ENCODE measurements around the gene MOCS3.

Gene MOCS3

DNA sequence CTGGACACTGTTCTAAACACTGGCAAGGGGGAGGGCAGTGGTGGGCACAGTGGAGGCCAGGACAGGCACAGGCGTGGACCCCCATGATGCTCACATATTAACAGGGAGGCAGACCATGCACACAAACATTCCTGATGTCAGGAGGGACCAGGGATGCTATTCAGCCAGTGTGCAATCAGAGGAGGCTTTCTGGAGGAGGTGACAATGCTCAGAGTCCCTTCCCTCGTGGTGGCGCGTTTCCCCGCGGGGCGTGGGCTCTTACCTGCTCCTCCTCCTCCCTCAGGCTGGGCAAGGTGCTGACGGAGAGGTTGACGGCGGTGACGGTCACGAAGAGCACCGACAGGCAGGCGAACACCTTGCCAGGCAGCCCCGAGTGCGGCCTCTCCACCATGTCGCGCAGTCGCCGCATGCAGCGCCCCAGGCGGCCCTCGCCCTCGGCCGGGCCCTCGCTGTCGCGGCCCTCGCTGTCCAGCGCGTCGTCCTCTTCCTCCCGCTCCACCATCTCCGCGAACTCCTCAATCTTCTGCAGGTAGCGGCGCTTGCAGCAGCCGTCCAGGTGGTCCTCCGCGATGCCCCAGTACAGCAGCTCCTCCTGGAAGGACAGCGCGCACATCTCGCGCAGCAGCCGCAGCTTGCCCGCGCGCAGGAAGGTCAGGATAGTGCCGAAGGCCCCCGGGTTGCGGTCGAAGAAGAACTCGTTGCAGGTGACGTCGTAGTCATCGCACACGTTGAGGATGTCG, 50.9 kb downstream of the MOCS3 start:
- DNase-seq (ENCODE audit: low read depth): no peak
- TF ChIP-seq, protein P1, sequence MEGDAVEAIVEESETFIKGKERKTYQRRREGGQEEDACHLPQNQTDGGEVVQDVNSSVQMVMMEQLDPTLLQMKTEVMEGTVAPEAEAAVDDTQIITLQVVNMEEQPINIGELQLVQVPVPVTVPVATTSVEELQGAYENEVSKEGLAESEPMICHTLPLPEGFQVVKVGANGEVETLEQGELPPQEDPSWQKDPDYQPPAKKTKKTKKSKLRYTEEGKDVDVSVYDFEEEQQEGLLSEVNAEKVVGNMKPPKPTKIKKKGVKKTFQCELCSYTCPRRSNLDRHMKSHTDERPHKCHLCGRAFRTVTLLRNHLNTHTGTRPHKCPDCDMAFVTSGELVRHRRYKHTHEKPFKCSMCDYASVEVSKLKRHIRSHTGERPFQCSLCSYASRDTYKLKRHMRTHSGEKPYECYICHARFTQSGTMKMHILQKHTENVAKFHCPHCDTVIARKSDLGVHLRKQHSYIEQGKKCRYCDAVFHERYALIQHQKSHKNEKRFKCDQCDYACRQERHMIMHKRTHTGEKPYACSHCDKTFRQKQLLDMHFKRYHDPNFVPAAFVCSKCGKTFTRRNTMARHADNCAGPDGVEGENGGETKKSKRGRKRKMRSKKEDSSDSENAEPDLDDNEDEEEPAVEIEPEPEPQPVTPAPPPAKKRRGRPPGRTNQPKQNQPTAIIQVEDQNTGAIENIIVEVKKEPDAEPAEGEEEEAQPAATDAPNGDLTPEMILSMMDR (IDR thresholded peaks at IDR 0.05; ENCODE audit: control insufficient read depth, extremely low read depth, insufficient read depth): no peak
- H3K4me3 ChIP-seq (ENCODE audit: low read depth, low read length): no peak overlapping the region

DNA sequence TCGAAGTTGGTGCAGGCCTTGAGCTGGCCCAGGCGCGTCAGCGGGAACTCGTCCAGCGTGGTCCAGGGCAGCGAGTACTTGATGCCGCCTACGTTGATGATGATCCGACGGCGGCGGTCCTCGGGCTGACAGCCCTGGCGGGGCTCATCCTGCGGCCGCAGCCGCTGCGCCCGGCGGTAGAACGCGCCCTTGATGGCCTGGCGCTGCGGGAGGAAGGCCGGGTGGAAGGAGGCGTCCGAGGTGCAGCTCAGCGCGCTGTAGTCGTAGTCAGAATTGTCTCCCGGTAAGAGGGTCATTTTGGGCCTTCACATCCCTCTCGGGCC, 51.4 kb downstream of the MOCS3 start:
- no peak for DNase-seq (ENCODE audit: low read depth)
- no peak overlapping the region for H3K4me3 ChIP-seq (ENCODE audit: low read depth, low read length)
- TF ChIP-seq, protein P1 (IDR thresholded peaks at IDR 0.05; ENCODE audit: control insufficient read depth, extremely low read depth, insufficient read depth): no peak

DNA sequence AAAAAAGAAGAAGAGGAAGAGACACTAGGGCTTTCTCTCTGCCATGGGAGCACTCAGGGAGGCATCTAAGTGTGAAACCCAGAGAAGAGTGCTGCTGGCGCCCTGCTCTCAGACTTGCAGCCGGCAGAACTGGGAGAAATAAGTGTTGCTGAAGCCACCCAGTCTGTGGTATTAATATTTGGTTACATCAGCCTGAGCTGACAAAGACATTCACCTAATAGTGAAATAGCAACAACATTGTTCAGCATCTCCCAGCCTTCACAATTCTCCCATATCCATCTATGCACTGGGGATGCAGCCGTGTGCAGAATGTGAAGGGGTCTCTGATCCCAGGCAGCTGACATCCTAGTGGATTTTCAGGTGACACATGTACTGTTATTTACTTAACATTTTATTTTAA, 52.3 kb downstream of the MOCS3 start:
- H3K4me3 ChIP-seq (ENCODE audit: low read depth, low read length): no peak overlapping the region
- DNase-seq (ENCODE audit: low read depth): no peak
- TF ChIP-seq, protein P1 (IDR thresholded peaks at IDR 0.05; ENCODE audit: control insufficient read depth, extremely low read depth, insufficient read depth): no peak

DNA sequence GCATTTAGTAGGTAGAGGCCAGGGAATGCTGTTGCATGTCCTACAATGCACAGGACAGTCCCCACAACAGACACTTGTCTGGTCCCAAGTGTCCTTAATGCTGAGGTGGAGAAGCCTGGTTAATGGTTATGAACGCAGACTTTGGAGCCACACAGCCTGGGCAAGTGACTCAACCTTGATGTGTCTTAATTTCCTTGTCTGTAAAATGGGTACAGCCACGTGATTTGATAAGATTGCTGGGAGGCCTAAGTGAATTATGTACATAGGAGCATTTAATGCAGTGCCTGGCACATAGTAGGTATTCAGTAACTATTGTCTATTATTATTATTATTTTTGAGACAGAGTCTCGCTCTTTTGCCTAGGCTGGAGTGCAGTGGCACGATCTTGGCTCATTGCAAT, 52.9 kb downstream of the MOCS3 start:
- H3K4me3 ChIP-seq (ENCODE audit: low read depth, low read length): no peak overlapping the region
- DNase-seq (ENCODE audit: low read depth): no peak
- TF ChIP-seq, protein P1 (IDR thresholded peaks at IDR 0.05; ENCODE audit: control insufficient read depth, extremely low read depth, insufficient read depth): no peak

DNA sequence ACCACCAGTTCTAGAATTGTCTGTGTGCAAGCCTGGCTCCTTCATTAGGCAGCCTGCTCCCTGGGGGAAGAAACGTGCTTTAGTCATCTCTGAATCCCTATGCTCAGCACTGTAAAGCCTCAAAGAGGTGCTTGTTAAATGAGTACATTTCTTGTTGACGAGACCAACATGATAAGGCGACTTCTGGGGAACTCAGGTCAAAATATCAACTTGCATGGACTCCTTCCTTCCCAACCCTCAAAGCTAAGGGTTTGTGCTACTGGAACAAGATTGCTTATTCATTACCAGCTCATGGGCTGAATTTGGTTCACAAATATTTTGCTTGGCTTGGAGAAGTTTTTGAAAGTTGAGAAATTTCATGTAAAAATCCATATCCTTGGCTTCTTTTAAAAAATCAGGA, 53.7 kb downstream of the MOCS3 start:
- TF ChIP-seq, protein P1 (IDR thresholded peaks at IDR 0.05; ENCODE audit: control insufficient read depth, extremely low read depth, insufficient read depth): no peak

More for the DNA sequence above, 53.7 kb downstream of the MOCS3 start:
- H3K4me3 ChIP-seq (ENCODE audit: low read depth, low read length): no peak overlapping the region
- DNase-seq (ENCODE audit: low read depth): no peak
